MM.1S (cell line): ENCODE results near the gene NLK.
"Not testable (repeated sequence)": the region's sequence is repeated elsewhere in the genome, so short reads cannot be mapped to it uniquely, and the experiment has no call there.

Experiments
- DNase-seq: peaks from one replicate; pipeline ENCODE4 v3.0.0-alpha.2; 2015
- H2AFZ ChIP-seq: fragments of 300-600 bp; sonication (generic); 2 replicates; pipeline ENCODE4 v1.6.0; 2016; ENCODE audit warnings: antibody characterized with exemption, low read length
- H3F3A ChIP-seq: fragments of 300-600 bp; sonication (generic); 2 replicates; pipeline ENCODE4 v1.6.1; 2016; ENCODE audit warnings: mild to moderate bottlenecking, antibody characterized with exemption, low read length, moderate library complexity, mixed read lengths; ENCODE audit not compliant: insufficient read depth
- H3K27ac ChIP-seq: fragments of 300-600 bp; sonication (generic); 2 replicates; pipeline ENCODE4 v1.5.1; 2016; ENCODE audit warnings: mild to moderate bottlenecking, low read length
- H3K27me3 ChIP-seq: fragments of 300-600 bp; sonication (generic); replicated peaks from 2 replicates; pipeline ENCODE4 v1.6.0; 2016; ENCODE audit warnings: low read length; ENCODE audit not compliant: insufficient read depth
- H3K36me3 ChIP-seq: fragments of 300-600 bp; sonication (generic); replicated peaks from 2 replicates; pipeline ENCODE4 v1.6.1; 2016; ENCODE audit warnings: mild to moderate bottlenecking, low read length, mixed read lengths; ENCODE audit not compliant: insufficient read depth
- H3K4me1 ChIP-seq: fragments of 300-600 bp; sonication (generic); 2 replicates; pipeline ENCODE4 v1.6.1; 2016; ENCODE audit warnings: low read length, mixed read lengths
- H3K4me2 ChIP-seq: fragments of 300-600 bp; sonication (generic); 2 replicates; pipeline ENCODE4 v1.6.0; 2016; ENCODE audit warnings: low read depth, low read length
- H3K4me3 ChIP-seq: fragments of 300-600 bp; sonication (generic); 2 replicates; pipeline ENCODE4 v1.5.1; 2016; ENCODE audit warnings: low read length, mixed read lengths
- H3K79me2 ChIP-seq: fragments of 300-600 bp; sonication (generic); 2 replicates; pipeline ENCODE4 v1.6.1; 2016; ENCODE audit warnings: mixed run types, low read length, mixed read lengths
- H3K9ac ChIP-seq: fragments of 300-600 bp; sonication (generic); 2 replicates; pipeline ENCODE4 v1.6.1; 2016; ENCODE audit warnings: low read length, mixed read lengths
- H3K9me2 ChIP-seq: fragments of 300-600 bp; sonication (generic); replicated peaks from 2 replicates; pipeline ENCODE4 v1.6.1; 2016; ENCODE audit warnings: mild to moderate bottlenecking, low read length, mixed read lengths; ENCODE audit not compliant: insufficient read depth
- H3K9me3 ChIP-seq: fragments of 300-600 bp; sonication (generic); replicated peaks from 2 replicates; pipeline ENCODE4 v1.6.1; 2016; ENCODE audit warnings: mild to moderate bottlenecking, low read length, mixed read lengths; ENCODE audit not compliant: insufficient read depth
- H4K20me1 ChIP-seq: fragments of 300-600 bp; sonication (generic); 2 replicates; pipeline ENCODE4 v1.6.1; 2016; ENCODE audit warnings: mild to moderate bottlenecking, low read length, moderate library complexity, mixed read lengths; ENCODE audit not compliant: insufficient read depth
- EZH2 ChIP-seq: fragments of 300-600 bp; sonication (generic); optimal IDR thresholded peaks from 2 replicates; pipeline ENCODE3; 2017; ENCODE audit warnings: low read depth, mild to moderate bottlenecking, antibody characterized with exemption, low read length, mixed read lengths
- EZH2phosphoT487 ChIP-seq: fragments of 300-600 bp; sonication (generic); IDR thresholded peaks from 2 replicates; pipeline ENCODE4 v1.6.1; 2018; ENCODE audit warnings: antibody characterized with exemption, low read length
- TF ChIP-seq, protein P1 (sequence below): fragments of 300-600 bp; sonication (generic); IDR thresholded peaks from 2 replicates; pipeline ENCODE4 v1.5.1; 2016; ENCODE audit warnings: antibody characterized with exemption, low read length, mixed read lengths

NLK gene

DNA sequence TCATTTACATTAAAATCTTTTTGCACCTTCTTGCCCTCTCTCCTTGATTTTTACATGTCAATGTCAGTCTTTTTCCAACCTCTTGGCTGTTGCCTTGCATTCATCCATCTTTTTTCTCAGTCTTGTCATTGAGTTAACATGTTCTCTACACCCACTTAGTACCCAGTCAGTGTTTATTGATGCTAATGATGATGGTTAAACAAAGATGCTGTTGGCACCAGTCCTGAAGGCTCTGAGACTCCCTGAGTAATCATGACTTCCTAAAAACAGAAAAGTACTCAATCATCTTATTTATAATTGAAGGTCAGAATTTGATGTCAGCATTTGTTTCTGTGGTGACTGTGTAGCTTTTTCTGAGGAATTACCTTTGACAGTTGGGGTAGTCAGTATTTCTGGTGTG lies 104.5 kb downstream of the NLK start:
- H3K9me3 ChIP-seq: no peaks in the 10 kb centered on the region
- no peak overlapping the region for H3K27ac ChIP-seq
- H2AFZ ChIP-seq: no peak overlapping the region
- H3K36me3 ChIP-seq: no peaks in the 10 kb centered on the region
- no peaks in the 10 kb centered on the region for H3K9me2 ChIP-seq
- H3K4me1 ChIP-seq: no peaks in the 10 kb centered on the region
- no peaks in the 10 kb centered on the region for H4K20me1 ChIP-seq
- no peak overlapping the region for H3K4me2 ChIP-seq
- DNase-seq: no peak
- no peaks in the 10 kb centered on the region for H3K27me3 ChIP-seq
- no peak overlapping the region for H3K9ac ChIP-seq
- no peak overlapping the region for H3K4me3 ChIP-seq
- H3K79me2 ChIP-seq: no peaks in the 10 kb centered on the region
- no peak for TF ChIP-seq EZH2
- TF ChIP-seq, protein P1, sequence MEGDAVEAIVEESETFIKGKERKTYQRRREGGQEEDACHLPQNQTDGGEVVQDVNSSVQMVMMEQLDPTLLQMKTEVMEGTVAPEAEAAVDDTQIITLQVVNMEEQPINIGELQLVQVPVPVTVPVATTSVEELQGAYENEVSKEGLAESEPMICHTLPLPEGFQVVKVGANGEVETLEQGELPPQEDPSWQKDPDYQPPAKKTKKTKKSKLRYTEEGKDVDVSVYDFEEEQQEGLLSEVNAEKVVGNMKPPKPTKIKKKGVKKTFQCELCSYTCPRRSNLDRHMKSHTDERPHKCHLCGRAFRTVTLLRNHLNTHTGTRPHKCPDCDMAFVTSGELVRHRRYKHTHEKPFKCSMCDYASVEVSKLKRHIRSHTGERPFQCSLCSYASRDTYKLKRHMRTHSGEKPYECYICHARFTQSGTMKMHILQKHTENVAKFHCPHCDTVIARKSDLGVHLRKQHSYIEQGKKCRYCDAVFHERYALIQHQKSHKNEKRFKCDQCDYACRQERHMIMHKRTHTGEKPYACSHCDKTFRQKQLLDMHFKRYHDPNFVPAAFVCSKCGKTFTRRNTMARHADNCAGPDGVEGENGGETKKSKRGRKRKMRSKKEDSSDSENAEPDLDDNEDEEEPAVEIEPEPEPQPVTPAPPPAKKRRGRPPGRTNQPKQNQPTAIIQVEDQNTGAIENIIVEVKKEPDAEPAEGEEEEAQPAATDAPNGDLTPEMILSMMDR: no peak
- TF ChIP-seq EZH2phosphoT487: no peak
- no peaks in the 10 kb centered on the region for H3F3A ChIP-seq

DNA sequence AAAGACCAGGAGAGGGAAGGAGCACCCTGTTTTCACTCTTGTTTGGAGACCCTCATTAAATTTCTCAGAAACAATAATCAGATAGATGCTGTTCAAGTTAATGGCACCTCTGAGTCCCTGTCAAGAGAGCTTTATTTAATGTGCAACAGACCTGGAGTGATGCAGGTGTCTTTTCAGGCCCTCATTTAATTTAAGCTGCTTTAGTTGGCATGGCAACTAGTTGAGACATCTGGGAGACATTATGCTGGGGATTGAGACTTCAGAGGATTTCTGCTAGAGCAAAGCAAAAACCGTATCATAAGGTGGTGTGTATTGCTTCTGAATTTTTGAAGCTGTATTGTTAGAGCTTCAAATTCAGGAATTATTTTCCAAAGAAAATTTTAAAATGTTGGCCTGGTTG lies 108.5 kb downstream of the NLK start:
- no peak overlapping the region for H3K27ac ChIP-seq
- no peaks in the 10 kb centered on the region for H3K36me3 ChIP-seq
- TF ChIP-seq EZH2 (no peak), EZH2phosphoT487 (no peak)
- TF ChIP-seq, protein P1: no peak
- DNase-seq: no peak
- no peaks in the 10 kb centered on the region for H3K79me2 ChIP-seq
- no peaks in the 10 kb centered on the region for H3K9me2 ChIP-seq
- no peaks in the 10 kb centered on the region for H3K4me1 ChIP-seq
- no peaks in the 10 kb centered on the region for H3F3A ChIP-seq
- no peak overlapping the region for H3K4me3 ChIP-seq
- H3K27me3 ChIP-seq: no peaks in the 10 kb centered on the region
- no peaks in the 10 kb centered on the region for H4K20me1 ChIP-seq
- H3K9ac ChIP-seq: no peak overlapping the region
- H3K9me3 ChIP-seq: no peaks in the 10 kb centered on the region
- no peak overlapping the region for H2AFZ ChIP-seq
- no peak overlapping the region for H3K4me2 ChIP-seq

DNA sequence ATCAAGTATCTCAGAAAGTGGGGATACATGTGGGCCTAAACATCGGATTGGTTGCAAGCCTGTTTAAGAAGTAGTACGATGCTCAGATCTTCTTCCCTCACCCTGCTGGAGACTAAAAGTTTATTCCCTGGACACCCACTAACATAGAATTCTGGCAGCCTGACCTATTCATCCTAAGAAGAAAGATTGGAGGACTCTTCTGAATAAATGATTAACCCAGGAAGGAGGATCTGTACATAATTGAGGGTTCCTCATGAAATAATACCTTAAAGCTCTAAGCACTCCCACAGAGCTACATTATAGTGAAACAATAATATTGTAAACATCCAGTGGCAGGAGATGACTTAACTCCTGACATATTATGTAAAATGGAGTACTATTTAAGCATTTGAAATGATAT lies 111.7 kb downstream of the NLK start:
- Histone ChIP-seq H3K27me3 (no peaks in the 10 kb centered on the region), H3K9ac (no peak overlapping the region), H2AFZ (no peak overlapping the region), H3K36me3 (no peaks in the 10 kb centered on the region), H3F3A (no peaks in the 10 kb centered on the region), H3K9me2 (no peaks in the 10 kb centered on the region), H3K79me2 (no peaks in the 10 kb centered on the region), H3K9me3 (no peaks in the 10 kb centered on the region), H3K4me2 (no peak overlapping the region), H4K20me1 (no peaks in the 10 kb centered on the region), H3K4me3 (no peak overlapping the region), H3K27ac (no peak overlapping the region), H3K4me1 (no peaks in the 10 kb centered on the region)
- TF ChIP-seq EZH2phosphoT487: no peak
- TF ChIP-seq EZH2: no peak
- TF ChIP-seq, protein P1: no peak
- no peak for DNase-seq

DNA sequence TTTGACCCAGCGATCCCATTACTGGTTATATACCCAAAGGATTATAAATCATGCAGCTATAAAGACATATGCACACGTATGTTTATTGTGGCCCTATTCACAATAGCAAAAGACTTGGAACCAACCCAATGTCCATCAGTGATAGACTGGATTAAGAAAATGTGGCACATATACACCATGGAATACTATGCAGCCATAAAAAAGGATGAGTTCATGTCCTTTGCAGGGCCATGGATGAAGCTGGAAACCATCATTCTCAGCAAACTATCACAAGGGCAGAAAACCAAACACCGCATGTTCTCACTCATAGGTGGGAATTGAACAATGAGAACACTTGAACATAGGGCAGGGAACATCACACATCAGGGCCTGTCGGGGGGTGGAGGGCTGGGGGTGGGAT lies 112.9 kb downstream of the NLK start:
- H3F3A ChIP-seq, H3K4me2 ChIP-seq, H2AFZ ChIP-seq, H3K9me3 ChIP-seq, H3K79me2 ChIP-seq, H3K36me3 ChIP-seq, H3K4me3 ChIP-seq, H3K4me1 ChIP-seq, H3K27ac ChIP-seq, H4K20me1 ChIP-seq, H3K27me3 ChIP-seq, H3K9me2 ChIP-seq, DNase-seq, H3K9ac ChIP-seq: not testable (repeated sequence)
